HG03064 (cell line): ENCODE data around the gene PPM1G.
"Not testable (repeated sequence)": the region's sequence is repeated elsewhere in the genome, so short reads cannot be mapped to it uniquely, and the experiment has no call there.

Source experiments
- ATAC-seq: cut with Tn5 transposase; IDR thresholded peaks from one replicate; pipeline ENCODE4 v1.9.1; 2021; ENCODE audit warnings: low read depth; ENCODE audit not compliant: unreplicated experiment

The PPM1G gene

GRCh38 chr2:27409321-27410073 is at the start of gene PPM1G:
PPM1G (minus strand) TSS chr2:27409591; CDS start chr2:27409422, 169 bp downstream.
- peak; percentile 84 for ATAC-seq

GRCh38 chr2:27453968-27454367 is 44.6 kb upstream of the PPM1G start:
- no peak for ATAC-seq

GRCh38 chr2:27451095-27451494 is 41.7 kb upstream of the PPM1G start:
- ATAC-seq: no peak

GRCh38 chr2:27448381-27448780 is 39.0 kb upstream of the PPM1G start:
- no peak for ATAC-seq

GRCh38 chr2:27446057-27446456 is 36.7 kb upstream of the PPM1G start:
- ATAC-seq: no peak

- no peak for ATAC-seq
Observed at GRCh38 chr2:27445615-27446014, 36.2 kb upstream of the PPM1G start.

- no peak for ATAC-seq
Observed at GRCh38 chr2:27445155-27445554, 35.8 kb upstream of the PPM1G start.

GRCh38 chr2:27442920-27443282 is 33.5 kb upstream of the PPM1G start:
- no peak for ATAC-seq

- no peak for ATAC-seq
Observed at GRCh38 chr2:27441958-27442919, 32.8 kb upstream of the PPM1G start, which contains the start of gene KRTCAP3. KRTCAP3 (plus strand) TSS chr2:27442381; CDS start chr2:27442413, 32 bp downstream.

GRCh38 chr2:27441226-27441926 is 32.0 kb upstream of the PPM1G start:
- no peak for ATAC-seq

- no peak for ATAC-seq
Observed at GRCh38 chr2:27435628-27436027, 26.2 kb upstream of the PPM1G start.

GRCh38 chr2:27431395-27431794 is 22.0 kb upstream of the PPM1G start:
- no peak for ATAC-seq

- ATAC-seq: peak; percentile 68
Observed at GRCh38 chr2:27428978-27429541, 19.7 kb upstream of the PPM1G start.

GRCh38 chr2:27428213-27428977 is 19.0 kb upstream of the PPM1G start, which contains the start of gene NRBP1:
NRBP1 (plus strand) TSS chr2:27428631; CDS start chr2:27433274, 4,643 bp downstream.
- ATAC-seq: peak; percentile 87

- no peak for ATAC-seq
Observed at GRCh38 chr2:27427863-27428212, 18.4 kb upstream of the PPM1G start.

GRCh38 chr2:27425039-27425438 is 15.6 kb upstream of the PPM1G start:
- ATAC-seq: not testable (repeated sequence)

GRCh38 chr2:27422958-27423357 is 13.6 kb upstream of the PPM1G start:
- no peak for ATAC-seq

GRCh38 chr2:27421660-27422250 is 12.4 kb upstream of the PPM1G start:
- no peak for ATAC-seq

GRCh38 chr2:27420996-27421395 is 11.6 kb upstream of the PPM1G start:
- no peak for ATAC-seq
